Left ventricle myocardium superior (tissue), 1 donor: ENCODE results near the gene ITK. TPM values are rescaled to one million over a fixed set of nuclear protein-coding genes. Genes with fewer than 3 reads are reported as not detected.
"Not testable (repeated sequence)": the region's sequence is repeated elsewhere in the genome, so short reads cannot be mapped to it uniquely, and the experiment has no call there.

ENCODE experiments used
- ATAC-seq: fragments of 200-7000 bp; cut with Tn5 transposase; one replicate; pipeline ENCODE4 v1.9.1; 2020; ENCODE audit warnings: mild to moderate bottlenecking, moderate library complexity
- DNase-seq: peaks from one replicate; pipeline ENCODE4 v3.0.0-alpha.2; 2020
- intact Hi-C: fragments of 100-400 bp; cut with micrococcal nuclease; formaldehyde crosslinking; loops from one replicate; pipeline ENCODE4 v1.11.0; 2022
- total RNA-seq: library from RNA; stranded (reverse); fragmentation: NEBNext Ultra II Directional; extraction: Animal tissue kit (Norgen Biotek cat#: 25700); gene quantifications from one replicate; pipeline ENCODE4 v1.2.1, GENCODE V29; 2021
- donor health status: DM: no; HTN: yes; CAD: no; lungs with severe emphysema.

ITK gene
- total RNA-seq, 1 donor from 2014 or later, result 0.99 TPM

- ATAC-seq (no peak), DNase-seq (no peak)
- intact Hi-C loops, result no loop called here
These were observed 14.1 kb upstream of the ITK start, which contains the start of gene GARIN3 for GRCh38 chr5:157166214-157167213. Gene GARIN3 (minus strand): TSS chr5:157166264. CDS start chr5:157166168, 96 bp downstream.

GRCh38 chr5:157167214-157167621 lies 13.4 kb upstream of the ITK start:
- intact Hi-C loops, result no loop called here
- no peak for ATAC-seq

GRCh38 chr5:157168286-157168685 lies 12.4 kb upstream of the ITK start:
- intact Hi-C loops, result no loop called here
- no peak for ATAC-seq
- no peak for DNase-seq

More at GRCh38 chr5:157167214-157167621, 13.4 kb upstream of the ITK start:
- no peak for DNase-seq

- ATAC-seq (no peak), DNase-seq (no peak)
- intact Hi-C loops, result no loop called here
These were observed 8.2 kb upstream of the ITK start for GRCh38 chr5:157172403-157172802.

- DNase-seq (no peak), ATAC-seq (no peak)
- intact Hi-C loops, result no loop called here
These were observed 5.5 kb upstream of the ITK start for GRCh38 chr5:157175071-157175612.

GRCh38 chr5:157177953-157178352 lies 2.7 kb upstream of the ITK start:
- intact Hi-C loops, result no loop called here
- DNase-seq (no peak), ATAC-seq (no peak)

- DNase-seq, result no peak
- intact Hi-C loops, result no loop called here
These were observed 1.7 kb upstream of the ITK start for GRCh38 chr5:157178966-157179365.

GRCh38 chr5:157182143-157182757 lies 1.6 kb downstream of the ITK start:
- ATAC-seq (no peak), DNase-seq (no peak)
- intact Hi-C loops, result no loop called here

More at GRCh38 chr5:157178966-157179365, 1.7 kb upstream of the ITK start:
- ATAC-seq, result no peak

GRCh38 chr5:157184117-157184670 lies 3.6 kb downstream of the ITK start:
- DNase-seq (no peak), ATAC-seq (no peak)
- intact Hi-C loops, result no loop called here

- intact Hi-C loops, ATAC-seq, DNase-seq: not testable (repeated sequence)
These were observed 4.5 kb downstream of the ITK start for GRCh38 chr5:157185122-157185521.

GRCh38 chr5:157186309-157187045 lies 5.8 kb downstream of the ITK start:
- ATAC-seq, result no peak
- DNase-seq, result no peak

GRCh38 chr5:157187046-157187754 lies 6.6 kb downstream of the ITK start:
- DNase-seq, result no peak
- intact Hi-C loops, result no loop called here
- ATAC-seq, result no peak

More at GRCh38 chr5:157186309-157187045, 5.8 kb downstream of the ITK start:
- intact Hi-C loops, result no loop called here

- DNase-seq (no peak), ATAC-seq (no peak)
- intact Hi-C loops, result no loop called here
These were observed 7.6 kb downstream of the ITK start for GRCh38 chr5:157188270-157188669.

GRCh38 chr5:157189223-157189622 lies 8.6 kb downstream of the ITK start:
- ATAC-seq, result no peak
- intact Hi-C loops, result no loop called here

GRCh38 chr5:157193699-157194424 lies 13.2 kb downstream of the ITK start:
- ATAC-seq (no peak), DNase-seq (no peak)
- intact Hi-C loops, result no loop called here

More at GRCh38 chr5:157189223-157189622, 8.6 kb downstream of the ITK start:
- DNase-seq, result no peak

GRCh38 chr5:157196045-157196444 lies 15.4 kb downstream of the ITK start:
- intact Hi-C loops, result no loop called here
- DNase-seq, result no peak
- ATAC-seq, result no peak

- ATAC-seq (no peak), DNase-seq (no peak)
- intact Hi-C loops, result no loop called here
These were observed 16.4 kb downstream of the ITK start for GRCh38 chr5:157197086-157197485.
